CD4-positive, alpha-beta T cell (primary cell): ENCODE measurements around the gene TMEM144. TPM values are rescaled to one million over a fixed set of nuclear protein-coding genes. Genes with fewer than 3 reads are reported as not detected.

Experiments used
- ATAC-seq: fragments of 200-7000 bp; cut with Tn5 transposase; one replicate; pipeline ENCODE4 v1.10.0; 2022; ENCODE audit warnings: mild to moderate bottlenecking; ENCODE audit not compliant: poor library complexity
- CTCF ChIA-PET: fragments of 350-600 bp; sonication (Branson Sonifier 250); formaldehyde crosslinking; loops from one replicate; lab custom pipeline; 2021; ENCODE audit warnings: antibody characterized with exemption, inconsistent platforms; lab: Charles Lee
- POLR2A ChIA-PET: fragments of 350-600 bp; sonication (Branson Sonifier 250); formaldehyde crosslinking; loops from one replicate; lab custom pipeline; 2021; ENCODE audit warnings: antibody characterized with exemption, inconsistent platforms; lab: Charles Lee
- DNase-seq, 14 experiments: peaks; one replicate each; pipeline ENCODE4 v3.0.0-alpha.2; 2013 to 2020; ENCODE audit warnings: mixed read lengths in 2 of 14
- H3K27ac ChIP-seq, 2 donors: one replicate each; pipeline versions ENCODE4 v1.5.1 to v1.7.0; 2013; ENCODE audit warnings: low read length in 2 of 2, low read depth in 1 of 2, mild to moderate bottlenecking in 1 of 2
- H3K27me3 ChIP-seq, 2 experiments: 1 replicate in 1 of 2; 2 replicates in 1 of 2; pipeline versions ENCODE4 v1.6.1 to v1.7.0; 2013; ENCODE audit warnings: low read length in 2 of 2, control low read depth in 1 of 2, mild to moderate bottlenecking in 1 of 2, moderate library complexity in 1 of 2; ENCODE audit not compliant: insufficient read depth in 2 of 2, control insufficient read depth in 1 of 2
- H3K36me3 ChIP-seq: one replicate; pipeline ENCODE4 v1.6.1; 2013; ENCODE audit warnings: low read length, control low read depth; ENCODE audit not compliant: insufficient read depth
- H3K4me1 ChIP-seq: one replicate; pipeline ENCODE4 v1.6.1; 2013; ENCODE audit warnings: low read length, control low read depth; ENCODE audit not compliant: insufficient read depth
- H3K4me3 ChIP-seq: one replicate; pipeline ENCODE4 v1.5.1; 2013; ENCODE audit warnings: mild to moderate bottlenecking, low read length, moderate library complexity
- H3K9me3 ChIP-seq, 2 experiments: 1 replicate in 1 of 2; 2 replicates in 1 of 2; pipeline versions ENCODE4 v1.6.1 to v1.7.0; 2013; ENCODE audit warnings: low read length in 2 of 2, mild to moderate bottlenecking in 2 of 2, control low read depth in 1 of 2, moderate library complexity in 1 of 2; ENCODE audit not compliant: control insufficient read depth in 1 of 2, insufficient read depth in 1 of 2
- H3K27ac Mint-ChIP-seq: one replicate; pipeline ENCODE4 v1.8.0; 2020; ENCODE audit warnings: mixed read lengths
- H3K27me3 Mint-ChIP-seq: one replicate; pipeline ENCODE4 v1.8.0; 2021; ENCODE audit warnings: mixed read lengths
- H3K36me3 Mint-ChIP-seq: one replicate; pipeline ENCODE4 v1.8.0; 2021; ENCODE audit warnings: low read depth, mixed read lengths
- H3K4me1 Mint-ChIP-seq: one replicate; pipeline ENCODE4 v1.8.0; 2021; ENCODE audit warnings: low read depth, mixed read lengths
- H3K4me3 Mint-ChIP-seq: one replicate; pipeline ENCODE4 v1.8.0; 2020; ENCODE audit warnings: mild to moderate bottlenecking, mixed read lengths
- H3K9me3 Mint-ChIP-seq: one replicate; pipeline ENCODE4 v1.8.0; 2020; ENCODE audit warnings: mixed read lengths
- intact Hi-C, 2 experiments: fragments of 100-400 bp; cut with DNase I in 1 of 2; cut with micrococcal nuclease in 1 of 2; formaldehyde crosslinking; loops; one replicate each; pipeline versions ENCODE4 v1.15.1 to v1.9.0; 2023 to 2025; cut with DNase I, micrococcal nuclease
- total RNA-seq, 174 experiments: library from RNA in 2 of 174; stranded (reverse) in 2 of 174; gene quantifications; one replicate each; pipeline ENCODE4 v1.2.3 and lab custom pipeline; 2021 to 2026
- TF ChIP-seq, protein P1 (sequence below): fragments of 200-600 bp; IDR thresholded peaks from one replicate; pipeline ENCODE4 v1.8.0; 2022; ENCODE audit warnings: antibody characterized with exemption, mild to moderate bottlenecking

TMEM144 gene
- total RNA-seq, 2 experiments from 2014 or later, result 0.45 TPM; not detected in 1

- H3K4me3 Mint-ChIP-seq, result no peak overlapping the region
- no peaks in the 10 kb centered on the region for H3K36me3 ChIP-seq
- H3K27ac Mint-ChIP-seq, result no peak overlapping the region
- ATAC-seq (no peak), DNase-seq (no peak)
- no peaks in the 10 kb centered on the region for H3K4me1 Mint-ChIP-seq
- H3K4me1 ChIP-seq, result no peaks in the 10 kb centered on the region
- H3K4me3 ChIP-seq, result no peak overlapping the region
- no peaks in the 10 kb centered on the region for H3K9me3 Mint-ChIP-seq
- no peak overlapping the region for H3K27ac ChIP-seq
- intact Hi-C loops, result no loop called here
- ChIA-PET CTCF (no interaction called here), POLR2A (no interaction called here)
- H3K27me3 ChIP-seq, result no peaks in the 10 kb centered on the region
- TF ChIP-seq, protein P1, sequence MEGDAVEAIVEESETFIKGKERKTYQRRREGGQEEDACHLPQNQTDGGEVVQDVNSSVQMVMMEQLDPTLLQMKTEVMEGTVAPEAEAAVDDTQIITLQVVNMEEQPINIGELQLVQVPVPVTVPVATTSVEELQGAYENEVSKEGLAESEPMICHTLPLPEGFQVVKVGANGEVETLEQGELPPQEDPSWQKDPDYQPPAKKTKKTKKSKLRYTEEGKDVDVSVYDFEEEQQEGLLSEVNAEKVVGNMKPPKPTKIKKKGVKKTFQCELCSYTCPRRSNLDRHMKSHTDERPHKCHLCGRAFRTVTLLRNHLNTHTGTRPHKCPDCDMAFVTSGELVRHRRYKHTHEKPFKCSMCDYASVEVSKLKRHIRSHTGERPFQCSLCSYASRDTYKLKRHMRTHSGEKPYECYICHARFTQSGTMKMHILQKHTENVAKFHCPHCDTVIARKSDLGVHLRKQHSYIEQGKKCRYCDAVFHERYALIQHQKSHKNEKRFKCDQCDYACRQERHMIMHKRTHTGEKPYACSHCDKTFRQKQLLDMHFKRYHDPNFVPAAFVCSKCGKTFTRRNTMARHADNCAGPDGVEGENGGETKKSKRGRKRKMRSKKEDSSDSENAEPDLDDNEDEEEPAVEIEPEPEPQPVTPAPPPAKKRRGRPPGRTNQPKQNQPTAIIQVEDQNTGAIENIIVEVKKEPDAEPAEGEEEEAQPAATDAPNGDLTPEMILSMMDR, result no peak
- no peaks in the 10 kb centered on the region for H3K27me3 Mint-ChIP-seq
- peaks cover 0 to 10% of the 10 kb centered on the region in 2 experiments for H3K9me3 ChIP-seq
- H3K36me3 Mint-ChIP-seq, result no peaks in the 10 kb centered on the region
These were observed 19.5 kb downstream of the TMEM144 start for GRCh38 chr4:158229768-158230167.

GRCh38 chr4:158234671-158235070, 24.4 kb downstream of the TMEM144 start:
- ChIA-PET POLR2A (no interaction called here), CTCF (no interaction called here)
- Histone ChIP-seq H3K4me3 (no peak overlapping the region), H3K36me3 (no peaks in the 10 kb centered on the region), H3K27ac (no peak overlapping the region), H3K4me1 (no peaks in the 10 kb centered on the region), H3K9me3 (peaks cover 0 to 5% of the 10 kb centered on the region in 2 experiments), H3K27me3 (no peaks in the 10 kb centered on the region)
- H3K4me3 Mint-ChIP-seq, result no peak overlapping the region
- TF ChIP-seq, protein P1, result no peak
- no peaks in the 10 kb centered on the region for H3K4me1 Mint-ChIP-seq
- H3K27ac Mint-ChIP-seq, result no peak overlapping the region
- no peaks in the 10 kb centered on the region for H3K36me3 Mint-ChIP-seq
- DNase-seq (no peak), ATAC-seq (no peak)
- no peaks in the 10 kb centered on the region for H3K27me3 Mint-ChIP-seq
- intact Hi-C loops, result no loop called here
- H3K9me3 Mint-ChIP-seq, result no peaks in the 10 kb centered on the region

- H3K36me3 Mint-ChIP-seq, result no peaks in the 10 kb centered on the region
- ChIA-PET POLR2A (no interaction called here), CTCF (no interaction called here)
- TF ChIP-seq, protein P1, result no peak
- Histone ChIP-seq H3K4me3 (no peak overlapping the region), H3K9me3 (no peaks in the 10 kb centered on the region), H3K27ac (no peak overlapping the region), H3K36me3 (no peaks in the 10 kb centered on the region), H3K4me1 (no peaks in the 10 kb centered on the region), H3K27me3 (no peaks in the 10 kb centered on the region)
- no peak overlapping the region for H3K4me3 Mint-ChIP-seq
- H3K4me1 Mint-ChIP-seq, result no peaks in the 10 kb centered on the region
- no peaks in the 10 kb centered on the region for H3K9me3 Mint-ChIP-seq
- ATAC-seq, result no peak
- no peak overlapping the region for H3K27ac Mint-ChIP-seq
- H3K27me3 Mint-ChIP-seq, result no peaks in the 10 kb centered on the region
- DNase-seq, result no peak
- intact Hi-C loops, result no loop called here
These were observed 26.2 kb downstream of the TMEM144 start for GRCh38 chr4:158236304-158237030.
